ENCODE measurements around the gene COX7A2.

COX7A2 gene

GRCh38 chr6:75220357-75220756 lies 23.2 kb downstream of the COX7A2 start:
- DNase-seq (ENCODE audit: low spot score), result no peak

GRCh38 chr6:75219263-75219662 lies 24.3 kb downstream of the COX7A2 start:
- no peak for DNase-seq (ENCODE audit: low spot score)

GRCh38 chr6:75217193-75217592 lies 26.4 kb downstream of the COX7A2 start:
- DNase-seq (ENCODE audit: low spot score), result peak; percentile 8

- no peak for DNase-seq (ENCODE audit: low spot score)
Observed at GRCh38 chr6:75215291-75215690, 28.3 kb downstream of the COX7A2 start.

GRCh38 chr6:75213732-75214131 lies 29.9 kb downstream of the COX7A2 start:
- DNase-seq (ENCODE audit: low spot score), result no peak

- DNase-seq (ENCODE audit: low spot score), result no peak
Observed at GRCh38 chr6:75213112-75213511, 30.5 kb downstream of the COX7A2 start.

- no peak for DNase-seq (ENCODE audit: low spot score)
Observed at GRCh38 chr6:75211920-75212590, 31.5 kb downstream of the COX7A2 start.

GRCh38 chr6:75210885-75211739 lies 32.5 kb downstream of the COX7A2 start:
- DNase-seq (ENCODE audit: low spot score), result peak; percentile 52

GRCh38 chr6:75209184-75209723 lies 34.3 kb downstream of the COX7A2 start:
- no peak for DNase-seq (ENCODE audit: low spot score)

- DNase-seq (ENCODE audit: low spot score), result peak; percentile 52
Observed at GRCh38 chr6:75208298-75209183, 35.1 kb downstream of the COX7A2 start.

- no peak for DNase-seq (ENCODE audit: low spot score)
Observed at GRCh38 chr6:75206576-75207342, 36.8 kb downstream of the COX7A2 start.

GRCh38 chr6:75205776-75206575 lies 37.6 kb downstream of the COX7A2 start, which contains the start of gene COL12A1:
Gene COL12A1 (minus strand): TSS chr6:75206053. CDS start chr6:75202792, 3,261 bp downstream.
- DNase-seq (ENCODE audit: low spot score), result peak; percentile 43

- DNase-seq (ENCODE audit: low spot score), result peak; percentile 0
Observed at GRCh38 chr6:75204959-75205775, 38.4 kb downstream of the COX7A2 start.

- DNase-seq (ENCODE audit: low spot score), result peak; percentile 63
Observed at GRCh38 chr6:75204217-75204958, 39.2 kb downstream of the COX7A2 start.

- no peak for DNase-seq (ENCODE audit: low spot score)
Observed at GRCh38 chr6:75203721-75204120, 39.9 kb downstream of the COX7A2 start.

GRCh38 chr6:75202676-75203131 lies 40.9 kb downstream of the COX7A2 start:
- no peak for DNase-seq (ENCODE audit: low spot score)

GRCh38 chr6:75201901-75202672 lies 41.5 kb downstream of the COX7A2 start:
- DNase-seq (ENCODE audit: low spot score), result no peak

GRCh38 chr6:75201021-75201420 lies 42.6 kb downstream of the COX7A2 start:
- no peak for DNase-seq (ENCODE audit: low spot score)

Data from SW480 (cell line).